Measurements from ENCODE around the gene RALGAPA2. TPM values are rescaled to one million over a fixed set of nuclear protein-coding genes. Genes with fewer than 3 reads are reported as not detected.

Gene RALGAPA2
- total RNA-seq, 1 donor from 2014 or later = 88.9 TPM

DNA sequence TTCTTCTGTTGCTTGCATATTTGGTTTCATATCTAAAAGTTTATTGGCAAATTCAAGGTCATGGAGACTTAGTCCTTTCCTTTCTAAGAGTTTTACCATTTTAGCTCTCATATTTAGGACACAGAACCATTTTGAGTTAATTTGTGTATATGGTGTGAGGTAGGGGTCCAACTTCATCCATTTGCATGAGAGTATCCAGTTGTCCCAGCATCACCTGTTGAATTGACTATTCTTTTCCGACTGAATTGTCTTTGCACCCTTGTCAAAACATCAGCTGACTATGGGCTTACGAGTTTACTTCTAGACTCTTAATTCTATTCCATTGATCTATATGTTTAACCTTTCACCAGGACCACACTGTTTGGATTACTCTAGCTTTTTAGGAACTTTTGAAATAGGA lies 157.5 kb downstream of the RALGAPA2 start:
- ATAC-seq = no peak
- TF ChIP-seq, protein P1, sequence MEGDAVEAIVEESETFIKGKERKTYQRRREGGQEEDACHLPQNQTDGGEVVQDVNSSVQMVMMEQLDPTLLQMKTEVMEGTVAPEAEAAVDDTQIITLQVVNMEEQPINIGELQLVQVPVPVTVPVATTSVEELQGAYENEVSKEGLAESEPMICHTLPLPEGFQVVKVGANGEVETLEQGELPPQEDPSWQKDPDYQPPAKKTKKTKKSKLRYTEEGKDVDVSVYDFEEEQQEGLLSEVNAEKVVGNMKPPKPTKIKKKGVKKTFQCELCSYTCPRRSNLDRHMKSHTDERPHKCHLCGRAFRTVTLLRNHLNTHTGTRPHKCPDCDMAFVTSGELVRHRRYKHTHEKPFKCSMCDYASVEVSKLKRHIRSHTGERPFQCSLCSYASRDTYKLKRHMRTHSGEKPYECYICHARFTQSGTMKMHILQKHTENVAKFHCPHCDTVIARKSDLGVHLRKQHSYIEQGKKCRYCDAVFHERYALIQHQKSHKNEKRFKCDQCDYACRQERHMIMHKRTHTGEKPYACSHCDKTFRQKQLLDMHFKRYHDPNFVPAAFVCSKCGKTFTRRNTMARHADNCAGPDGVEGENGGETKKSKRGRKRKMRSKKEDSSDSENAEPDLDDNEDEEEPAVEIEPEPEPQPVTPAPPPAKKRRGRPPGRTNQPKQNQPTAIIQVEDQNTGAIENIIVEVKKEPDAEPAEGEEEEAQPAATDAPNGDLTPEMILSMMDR (IDR thresholded peaks at IDR 0.05) = no peak
- Histone ChIP-seq H3K36me3 (peaks cover 16% of the 10 kb centered on the region), H3K27me3 (no peaks in the 10 kb centered on the region), H3K27ac (no peak overlapping the region), H3K4me3 (no peak overlapping the region), H3K4me1 (no peaks in the 10 kb centered on the region), H3K9me3 (no peaks in the 10 kb centered on the region)
- intact Hi-C loops (cut with DNase I) = no loop called here
- DNase-seq = no peak

DNA sequence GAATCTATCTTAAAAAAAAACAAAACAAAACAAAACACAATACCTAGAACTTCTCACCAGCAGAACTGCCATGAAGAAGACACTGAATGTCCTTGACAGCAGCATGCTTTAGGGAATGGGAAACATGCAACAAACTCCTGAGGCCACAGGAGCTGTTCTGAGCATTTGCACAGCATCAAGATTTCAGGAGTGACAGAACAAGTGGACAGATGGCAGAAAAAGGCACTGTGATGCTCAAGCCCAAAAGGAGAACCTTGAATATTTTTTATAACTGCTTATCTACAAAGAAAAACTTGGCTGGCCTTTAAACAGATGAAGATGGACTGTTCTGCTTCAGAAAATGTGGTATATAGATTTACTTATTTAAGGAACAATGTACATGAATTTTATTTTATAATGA lies 158.9 kb downstream of the RALGAPA2 start:
- Histone ChIP-seq H3K4me1 (no peaks in the 10 kb centered on the region), H3K36me3 (peaks cover 12% of the 10 kb centered on the region), H3K9me3 (no peaks in the 10 kb centered on the region), H3K4me3 (no peak overlapping the region), H3K27me3 (no peaks in the 10 kb centered on the region), H3K27ac (no peak overlapping the region)
- DNase-seq = no peak
- TF ChIP-seq, protein P1 (IDR thresholded peaks at IDR 0.05) = no peak
- no peak for ATAC-seq
- intact Hi-C loops (cut with DNase I) = no loop called here

DNA sequence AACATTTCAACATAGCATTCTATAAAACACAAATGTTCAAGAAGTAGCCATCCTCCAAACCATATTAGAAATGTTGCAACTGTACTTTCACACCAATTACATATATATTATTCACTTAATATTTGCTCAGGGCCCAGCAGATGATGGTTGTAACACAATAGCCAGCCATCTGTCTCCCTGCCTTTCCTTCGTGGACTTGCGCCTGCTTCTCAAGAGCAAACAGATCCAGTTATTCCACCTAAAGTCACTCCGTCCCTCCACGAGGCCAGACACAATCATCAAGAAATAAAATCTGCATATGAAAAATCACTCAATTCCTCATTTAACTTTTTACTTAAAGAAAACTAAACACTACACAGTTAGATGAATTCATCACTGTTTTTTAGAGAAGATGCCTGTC lies 160.4 kb downstream of the RALGAPA2 start:
- intact Hi-C loops (cut with DNase I) = no loop called here
- Histone ChIP-seq H3K4me3 (no peak overlapping the region), H3K27me3 (no peaks in the 10 kb centered on the region), H3K4me1 (no peaks in the 10 kb centered on the region), H3K9me3 (no peaks in the 10 kb centered on the region), H3K36me3 (peaks cover 12% of the 10 kb centered on the region), H3K27ac (no peak overlapping the region)
- ATAC-seq (no peak), DNase-seq (no peak)
- TF ChIP-seq, protein P1 (IDR thresholded peaks at IDR 0.05) = no peak

DNA sequence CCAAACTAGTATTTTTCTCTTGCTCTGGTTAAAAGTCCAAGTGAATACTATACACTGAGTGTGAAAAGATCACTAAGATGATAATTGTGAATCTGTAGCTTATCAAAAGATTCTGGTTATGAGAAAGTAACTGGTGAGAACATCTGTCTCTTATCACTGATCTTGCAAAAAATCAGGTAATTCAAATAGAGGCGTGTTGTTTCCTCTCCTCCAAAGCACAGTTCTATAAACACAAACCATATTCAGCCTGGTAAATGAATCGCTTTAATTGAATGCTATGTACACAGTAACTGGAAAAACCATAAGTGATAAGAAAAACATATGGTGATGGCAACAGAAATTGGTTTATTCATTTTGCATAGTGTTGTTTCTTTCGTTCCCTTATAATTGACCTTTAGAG lies 161.0 kb downstream of the RALGAPA2 start:
- TF ChIP-seq, protein P1 (IDR thresholded peaks at IDR 0.05) = no peak
- H3K4me3 ChIP-seq = no peak overlapping the region
- DNase-seq (no peak), ATAC-seq (no peak)
- no peaks in the 10 kb centered on the region for H3K9me3 ChIP-seq
- H3K4me1 ChIP-seq = no peaks in the 10 kb centered on the region
- intact Hi-C loops (cut with DNase I) = no loop called here
- H3K27me3 ChIP-seq = no peaks in the 10 kb centered on the region
- H3K36me3 ChIP-seq = peaks cover 19% of the 10 kb centered on the region
- H3K27ac ChIP-seq = no peak overlapping the region

DNA sequence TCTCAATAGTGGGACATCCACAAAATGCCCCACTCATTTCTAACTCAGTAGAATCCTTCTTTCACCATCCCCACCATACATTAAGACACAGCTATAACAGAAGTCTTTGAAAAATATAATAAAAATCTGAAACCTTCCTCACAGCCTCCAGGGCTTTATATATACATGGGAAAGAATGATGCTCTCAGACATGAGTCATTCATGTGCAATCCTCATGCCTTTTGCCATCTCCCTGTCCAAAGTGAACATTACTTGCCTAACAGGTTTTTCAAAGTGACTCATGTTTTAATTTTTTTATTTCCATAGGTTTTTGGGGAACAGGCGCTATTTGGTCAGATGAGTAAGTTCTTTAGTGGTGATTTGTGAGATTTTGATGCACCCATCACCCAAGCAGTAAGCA lies 162.7 kb downstream of the RALGAPA2 start:
- intact Hi-C loops (cut with DNase I) = no loop called here
- TF ChIP-seq, protein P1 (IDR thresholded peaks at IDR 0.05) = no peak
- H3K27ac ChIP-seq = no peak overlapping the region

DNA sequence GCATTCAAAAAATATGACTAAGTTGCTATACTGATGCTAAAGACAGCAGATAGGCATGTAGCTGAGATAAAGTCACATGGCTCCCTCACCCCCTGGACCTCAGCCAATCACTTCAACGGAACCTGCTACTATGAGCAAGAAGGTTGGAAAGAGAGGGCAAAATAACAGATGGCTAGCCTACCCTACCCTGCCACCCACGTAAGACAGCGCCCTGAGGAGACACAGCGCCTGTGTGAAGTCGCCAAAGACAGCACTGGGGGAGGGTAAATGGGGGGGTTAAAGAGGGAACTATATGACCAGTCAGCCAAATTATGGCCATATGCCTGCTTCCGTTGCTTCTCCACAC lies 163.2 kb downstream of the RALGAPA2 start:
- no peaks in the 10 kb centered on the region for H3K4me1 ChIP-seq
- no peaks in the 10 kb centered on the region for H3K27me3 ChIP-seq
- H3K36me3 ChIP-seq = peaks cover 32% of the 10 kb centered on the region
- TF ChIP-seq, protein P1 (IDR thresholded peaks at IDR 0.05) = no peak
- no peaks in the 10 kb centered on the region for H3K9me3 ChIP-seq
- no peak overlapping the region for H3K4me3 ChIP-seq
- intact Hi-C loops (cut with DNase I) = no loop called here
- DNase-seq = no peak
- H3K27ac ChIP-seq = no peak overlapping the region
- peak; percentile 20 for ATAC-seq

More for the DNA sequence above, 162.7 kb downstream of the RALGAPA2 start:
- H3K36me3 ChIP-seq = peaks cover 32% of the 10 kb centered on the region
- H3K4me1 ChIP-seq = no peaks in the 10 kb centered on the region
- no peak for ATAC-seq
- H3K27me3 ChIP-seq = no peaks in the 10 kb centered on the region
- no peak overlapping the region for H3K4me3 ChIP-seq
- DNase-seq = no peak
- H3K9me3 ChIP-seq = no peaks in the 10 kb centered on the region
